Activated CD4-positive, alpha-beta T cell treated with anti-CD3 and anti-CD28 coated beads for 1 hour (primary cell): Measurements from ENCODE around the gene PELI3.
"Not testable (repeated sequence)": the region's sequence is repeated elsewhere in the genome, so short reads cannot be mapped to it uniquely, and the experiment has no call there.

ENCODE experiments used
- DNase-seq: peaks from one replicate; pipeline ENCODE4 v3.0.0-alpha.2; 2020

Gene PELI3

GRCh38 chr11:66466225-66467033, at the start of gene PELI3:
Gene PELI3, plus strand, starts transcription at chr11:66466905. Its CDS starts 1,224 bp downstream, at chr11:66468129.
- DNase-seq, result peak; percentile 92

GRCh38 chr11:66417000-66417399, 49.7 kb upstream of the PELI3 start:
- no peak for DNase-seq

GRCh38 chr11:66418168-66418985, 48.3 kb upstream of the PELI3 start:
- DNase-seq, result peak; percentile 20

GRCh38 chr11:66418986-66419308, 47.8 kb upstream of the PELI3 start:
- no peak for DNase-seq

GRCh38 chr11:66419825-66420224, 46.9 kb upstream of the PELI3 start:
- DNase-seq, result no peak

- no peak for DNase-seq
These were observed 45.8 kb upstream of the PELI3 start, which contains the start of gene NPAS4 for GRCh38 chr11:66420671-66421476. Gene NPAS4, plus strand, starts transcription at chr11:66421035. Its CDS starts 145 bp downstream, at chr11:66421180.

- DNase-seq, result peak; percentile 83
These were observed 45.1 kb upstream of the PELI3 start for GRCh38 chr11:66421492-66422205.

- no peak for DNase-seq
These were observed 40.4 kb upstream of the PELI3 start for GRCh38 chr11:66426314-66426713.

GRCh38 chr11:66428933-66429332, 37.8 kb upstream of the PELI3 start:
- DNase-seq, result no peak

GRCh38 chr11:66429983-66430602, 36.6 kb upstream of the PELI3 start:
- DNase-seq, result peak; percentile 60

- not testable (repeated sequence) for DNase-seq
These were observed 35.4 kb upstream of the PELI3 start for GRCh38 chr11:66431287-66431686.

GRCh38 chr11:66431871-66432329, 34.8 kb upstream of the PELI3 start:
- DNase-seq, result not testable (repeated sequence)

- no peak for DNase-seq
These were observed 34.1 kb upstream of the PELI3 start for GRCh38 chr11:66432597-66432996.

GRCh38 chr11:66437979-66438503, 28.7 kb upstream of the PELI3 start:
- no peak for DNase-seq

- peak; percentile 80 for DNase-seq
These were observed 27.9 kb upstream of the PELI3 start, which contains the start of gene MRPL11 for GRCh38 chr11:66438504-66439466. Gene MRPL11, minus strand, starts transcription at chr11:66438848. Its CDS starts 94 bp downstream, at chr11:66438754.

GRCh38 chr11:66440101-66440939, 26.4 kb upstream of the PELI3 start:
- DNase-seq, result not testable (repeated sequence)

- DNase-seq, result not testable (repeated sequence)
These were observed 25.8 kb upstream of the PELI3 start for GRCh38 chr11:66440940-66441282.

GRCh38 chr11:66443602-66444001, 23.1 kb upstream of the PELI3 start:
- DNase-seq, result no peak

- DNase-seq, result no peak
These were observed 19.7 kb upstream of the PELI3 start for GRCh38 chr11:66447012-66447411.
